HG02885 (cell line): Measurements from ENCODE around the gene TET2.

Source experiments
- ATAC-seq: cut with Tn5 transposase; IDR thresholded peaks from one replicate; pipeline ENCODE4 v1.9.1; 2021; ENCODE audit warnings: mild to moderate bottlenecking; ENCODE audit not compliant: unreplicated experiment, poor library complexity

TET2 gene

GRCh38 chr4:105179539-105180401 is 33.1 kb downstream of the TET2 start:
- no peak for ATAC-seq

- ATAC-seq: no peak
Observed at GRCh38 chr4:105181259-105181658, 34.6 kb downstream of the TET2 start.

GRCh38 chr4:105182211-105182610 is 35.5 kb downstream of the TET2 start:
- no peak for ATAC-seq

- ATAC-seq: no peak
Observed at GRCh38 chr4:105184316-105184980, 37.8 kb downstream of the TET2 start.

- ATAC-seq: no peak
Observed at GRCh38 chr4:105186701-105187161, 40.1 kb downstream of the TET2 start.

GRCh38 chr4:105189855-105190650 is 43.4 kb downstream of the TET2 start:
- ATAC-seq: no peak

- peak; percentile 65 for ATAC-seq
Observed at GRCh38 chr4:105191621-105192210, 45.0 kb downstream of the TET2 start.

- ATAC-seq: no peak
Observed at GRCh38 chr4:105192474-105192873, 45.8 kb downstream of the TET2 start.

- no peak for ATAC-seq
Observed at GRCh38 chr4:105192910-105193309, 46.2 kb downstream of the TET2 start.

- ATAC-seq: no peak
Observed at GRCh38 chr4:105193536-105193935, 46.9 kb downstream of the TET2 start.

- ATAC-seq: peak; percentile 86
Observed at GRCh38 chr4:105194328-105195231, 47.9 kb downstream of the TET2 start.

GRCh38 chr4:105196523-105197145 is 50.0 kb downstream of the TET2 start:
- ATAC-seq: peak; percentile 23

- ATAC-seq: no peak
Observed at GRCh38 chr4:105197777-105198176, 51.1 kb downstream of the TET2 start.

- no peak for ATAC-seq
Observed at GRCh38 chr4:105198541-105198940, 51.9 kb downstream of the TET2 start.

- no peak for ATAC-seq
Observed at GRCh38 chr4:105206214-105206613, 59.5 kb downstream of the TET2 start.

- no peak for ATAC-seq
Observed at GRCh38 chr4:105207386-105207785, 60.7 kb downstream of the TET2 start.

GRCh38 chr4:105208561-105208960 is 61.9 kb downstream of the TET2 start:
- no peak for ATAC-seq

GRCh38 chr4:105210916-105211315 is 64.2 kb downstream of the TET2 start:
- peak; percentile 59 for ATAC-seq
